ENCODE results near the gene COQ10B.

GRCh38 chr2:197454923-197455322 is 1.6 kb downstream of the COQ10B start:
- TF ChIP-seq POLR2AphosphoS5 (IDR thresholded peaks at IDR 0.05): no peak
- TF ChIP-seq CTCF (IDR thresholded peaks at IDR 0.05): no peak
